Natural killer cell treated with Interleukin-12 subunit alpha and Interleukin-12 subunit beta and Interleukin-15 and Interleukin-18, amount 100 ng/mL, for 72 hours (primary cell): ENCODE measurements around the gene DSPP. TPM values are rescaled to one million over a fixed set of nuclear protein-coding genes. Genes with fewer than 3 reads are reported as not detected.

Source experiments
- ATAC-seq, 2 donors: fragments of 150-1000 bp; cut with Tn5 transposase in 1 of 2; sonication (Bioruptor Pico), chemical (Tn5 transposase) in 1 of 2; 2 replicates each; pipeline ENCODE4 v1.10.0; 2021
- DNase-seq: peaks from one replicate; pipeline ENCODE4 v3.0.0; 2022; ENCODE audit warnings: low spot score
- H3K27ac Mint-ChIP-seq, 2 donors: 1 replicate in 1 of 2; 2 replicates in 1 of 2; pipeline ENCODE4 v1.8.0; 2022; ENCODE audit warnings: mixed read lengths in 2 of 2, mild to moderate bottlenecking in 1 of 2, moderate library complexity in 1 of 2
- H3K27me3 Mint-ChIP-seq, 2 donors: 1 replicate in 1 of 2; 2 replicates in 1 of 2; pipeline ENCODE4 v1.8.0; 2022; ENCODE audit warnings: mixed read lengths in 2 of 2
- H3K36me3 Mint-ChIP-seq: one replicate; pipeline ENCODE4 v1.8.0; 2022; ENCODE audit warnings: mixed read lengths
- H3K4me1 Mint-ChIP-seq, 2 donors: 1 replicate in 1 of 2; 2 replicates in 1 of 2; pipeline ENCODE4 v1.8.0; 2022; ENCODE audit warnings: low read depth in 2 of 2, mixed read lengths in 2 of 2, mild to moderate bottlenecking in 1 of 2
- H3K4me3 Mint-ChIP-seq: one replicate; pipeline ENCODE4 v1.8.0; 2022; ENCODE audit warnings: mixed read lengths
- H3K9me3 Mint-ChIP-seq: 2 replicates; pipeline ENCODE4 v1.8.0; 2022; ENCODE audit warnings: mixed read lengths
- total RNA-seq, 2 donors: library from RNA; stranded (reverse); gene quantifications; one replicate each; pipeline ENCODE4 v1.2.3, GENCODE V29; 2022

The DSPP gene
- total RNA-seq, 2 donors from 2014 or later: not detected

- DNase-seq (no peak), ATAC-seq (no peak)
- Mint-ChIP-seq H3K4me1 (no peaks in the 10 kb centered on the region), H3K4me3 (no peak overlapping the region), H3K27ac (no peak overlapping the region), H3K36me3 (no peaks in the 10 kb centered on the region), H3K27me3 (peaks cover 0 to 21% of the 10 kb centered on the region in 2 donors), H3K9me3 (no peaks in the 10 kb centered on the region)
Measured at GRCh38 chr4:87589531-87589930, 18.8 kb upstream of the DSPP start.

- no peak overlapping the region for H3K27ac Mint-ChIP-seq
- DNase-seq (no peak), ATAC-seq (no peak)
- H3K4me1 Mint-ChIP-seq: no peaks in the 10 kb centered on the region
- H3K9me3 Mint-ChIP-seq: no peaks in the 10 kb centered on the region
- peaks cover 0 to 34% of the 10 kb centered on the region in 2 donors for H3K27me3 Mint-ChIP-seq
- no peak overlapping the region for H3K4me3 Mint-ChIP-seq
- no peaks in the 10 kb centered on the region for H3K36me3 Mint-ChIP-seq
Measured at GRCh38 chr4:87592124-87592523, 16.2 kb upstream of the DSPP start.

GRCh38 chr4:87601361-87601760, 7.0 kb upstream of the DSPP start:
- Mint-ChIP-seq H3K27ac (no peak overlapping the region), H3K36me3 (no peaks in the 10 kb centered on the region), H3K27me3 (peaks cover 6 to 37% of the 10 kb centered on the region in 2 donors), H3K9me3 (no peaks in the 10 kb centered on the region), H3K4me3 (no peak overlapping the region), H3K4me1 (no peaks in the 10 kb centered on the region)
- no peak for DNase-seq
- no peak for ATAC-seq

- Mint-ChIP-seq H3K36me3 (no peaks in the 10 kb centered on the region), H3K4me3 (no peak overlapping the region), H3K27me3 (peaks cover 0 to 6% of the 10 kb centered on the region in 2 donors), H3K4me1 (no peaks in the 10 kb centered on the region), H3K27ac (no peak overlapping the region), H3K9me3 (no peaks in the 10 kb centered on the region)
- ATAC-seq (no peak), DNase-seq (no peak)
Measured at GRCh38 chr4:87614292-87614890, 6.1 kb downstream of the DSPP start.

- ATAC-seq (no peak), DNase-seq (no peak)
- peaks cover 5 to 6% of the 10 kb centered on the region in 2 donors for H3K27me3 Mint-ChIP-seq
- H3K4me3 Mint-ChIP-seq: no peak overlapping the region
- H3K9me3 Mint-ChIP-seq: no peaks in the 10 kb centered on the region
- no peak overlapping the region for H3K27ac Mint-ChIP-seq
- no peaks in the 10 kb centered on the region for H3K36me3 Mint-ChIP-seq
- H3K4me1 Mint-ChIP-seq: no peaks in the 10 kb centered on the region
Measured at GRCh38 chr4:87616268-87616667, 7.9 kb downstream of the DSPP start.

- Mint-ChIP-seq H3K27me3 (peaks cover 6 to 10% of the 10 kb centered on the region in 2 donors), H3K36me3 (no peaks in the 10 kb centered on the region), H3K4me1 (no peaks in the 10 kb centered on the region), H3K9me3 (no peaks in the 10 kb centered on the region), H3K27ac (no peak overlapping the region), H3K4me3 (no peak overlapping the region)
- ATAC-seq: no peak
- no peak for DNase-seq
Measured at GRCh38 chr4:87620086-87620485, 11.8 kb downstream of the DSPP start.

- no peak overlapping the region for H3K4me3 Mint-ChIP-seq
- H3K27ac Mint-ChIP-seq: no peak overlapping the region
- H3K36me3 Mint-ChIP-seq: no peaks in the 10 kb centered on the region
- DNase-seq (no peak), ATAC-seq (no peak)
- H3K4me1 Mint-ChIP-seq: no peaks in the 10 kb centered on the region
- peaks cover 6 to 10% of the 10 kb centered on the region in 2 donors for H3K27me3 Mint-ChIP-seq
- no peaks in the 10 kb centered on the region for H3K9me3 Mint-ChIP-seq
Measured at GRCh38 chr4:87620491-87620890, 12.2 kb downstream of the DSPP start.

- no peaks in the 10 kb centered on the region for H3K36me3 Mint-ChIP-seq
- H3K27me3 Mint-ChIP-seq: peaks cover 6 to 12% of the 10 kb centered on the region in 2 donors
- no peaks in the 10 kb centered on the region for H3K9me3 Mint-ChIP-seq
- no peaks in the 10 kb centered on the region for H3K4me1 Mint-ChIP-seq
- H3K4me3 Mint-ChIP-seq: no peak overlapping the region
- no peak for DNase-seq
- ATAC-seq: no peak
- H3K27ac Mint-ChIP-seq: no peak overlapping the region
Measured at GRCh38 chr4:87622303-87622702, 14.0 kb downstream of the DSPP start.

GRCh38 chr4:87624698-87625097, 16.4 kb downstream of the DSPP start:
- Mint-ChIP-seq H3K36me3 (no peaks in the 10 kb centered on the region), H3K27me3 (peaks cover 0 to 15% of the 10 kb centered on the region in 2 donors), H3K27ac (no peak overlapping the region), H3K4me1 (no peaks in the 10 kb centered on the region), H3K9me3 (no peaks in the 10 kb centered on the region), H3K4me3 (no peak overlapping the region)
- DNase-seq (no peak), ATAC-seq (no peak)

GRCh38 chr4:87631668-87632067, 23.3 kb downstream of the DSPP start:
- Mint-ChIP-seq H3K4me1 (no peaks in the 10 kb centered on the region), H3K36me3 (no peaks in the 10 kb centered on the region), H3K4me3 (no peak overlapping the region), H3K27ac (no peak overlapping the region), H3K9me3 (peaks cover 3% of the 10 kb centered on the region), H3K27me3 (peaks cover 0 to 12% of the 10 kb centered on the region in 2 donors)
- ATAC-seq (no peak), DNase-seq (no peak)

GRCh38 chr4:87632469-87632868, 24.1 kb downstream of the DSPP start:
- no peak overlapping the region for H3K4me3 Mint-ChIP-seq
- H3K4me1 Mint-ChIP-seq: no peaks in the 10 kb centered on the region
- ATAC-seq: no peak
- no peak overlapping the region for H3K27ac Mint-ChIP-seq
- peaks cover 3% of the 10 kb centered on the region for H3K9me3 Mint-ChIP-seq
- H3K27me3 Mint-ChIP-seq: peaks cover 6 to 16% of the 10 kb centered on the region in 2 donors
- DNase-seq: no peak
- no peaks in the 10 kb centered on the region for H3K36me3 Mint-ChIP-seq

- ATAC-seq: no peak
- H3K4me1 Mint-ChIP-seq: no peaks in the 10 kb centered on the region
- no peak overlapping the region for H3K27ac Mint-ChIP-seq
- H3K9me3 Mint-ChIP-seq: peaks cover 3% of the 10 kb centered on the region
- no peaks in the 10 kb centered on the region for H3K36me3 Mint-ChIP-seq
- no peak for DNase-seq
- no peak overlapping the region for H3K4me3 Mint-ChIP-seq
- peaks cover 10 to 16% of the 10 kb centered on the region in 2 donors for H3K27me3 Mint-ChIP-seq
Measured at GRCh38 chr4:87633243-87633642, 24.9 kb downstream of the DSPP start.

- DNase-seq (no peak), ATAC-seq (no peak)
- Mint-ChIP-seq H3K27me3 (peaks cover under 1 to 17% of the 10 kb centered on the region in 2 donors), H3K36me3 (peaks cover under 1% of the 10 kb centered on the region), H3K9me3 (peaks cover under 1% of the 10 kb centered on the region), H3K4me1 (no peaks in the 10 kb centered on the region), H3K27ac (no peak overlapping the region), H3K4me3 (no peak overlapping the region)
Measured at GRCh38 chr4:87644286-87644685, 36.0 kb downstream of the DSPP start.

- H3K4me3 Mint-ChIP-seq: no peak within 1 kb of the TSS
Measured at GRCh38 chr4:87649980-87650379, 41.7 kb downstream of the DSPP start, which contains the start of gene DMP1. DMP1 (plus strand) TSS chr4:87650280; CDS start chr4:87656493, 6,213 bp downstream.

GRCh38 chr4:87650938-87651337, 42.6 kb downstream of the DSPP start:
- H3K27ac Mint-ChIP-seq: no peak overlapping the region
- no peaks in the 10 kb centered on the region for H3K4me1 Mint-ChIP-seq
- DNase-seq (no peak), ATAC-seq (no peak)
- no peaks in the 10 kb centered on the region for H3K36me3 Mint-ChIP-seq
- no peak overlapping the region for H3K4me3 Mint-ChIP-seq
- H3K27me3 Mint-ChIP-seq: peaks cover 7 to 36% of the 10 kb centered on the region in 2 donors
- H3K9me3 Mint-ChIP-seq: no peaks in the 10 kb centered on the region

More at GRCh38 chr4:87649980-87650379, 41.7 kb downstream of the DSPP start, which contains the start of gene DMP1:
- Mint-ChIP-seq H3K36me3 (no peaks in the 10 kb centered on the region), H3K9me3 (no peaks in the 10 kb centered on the region), H3K4me1 (no peaks in the 10 kb centered on the region), H3K27me3 (peaks cover 7 to 36% of the 10 kb centered on the region in 2 donors), H3K27ac (no peak within 1 kb of the TSS)
- ATAC-seq (no peak), DNase-seq (no peak)
